Caco-2 (cell line): ENCODE results near the gene MAD1L1. TPM values are rescaled to one million over a fixed set of nuclear protein-coding genes. Genes with fewer than 3 reads are reported as not detected.

Experiments used
- BruUV-seq: library from RNA; stranded (reverse); fragments of 400-500 nt; replicated peaks from 2 replicates; lab custom pipeline; 2021; lab: Mats Ljungman, UMichigan
- CTCF ChIA-PET: fragments of 300-600 bp; sonication (Branson Sonifier 250); formaldehyde crosslinking; loops from one replicate; lab custom pipeline; 2022; ENCODE audit warnings: antibody characterized with exemption; lab: Charles Lee
- POLR2A ChIA-PET: fragments of 300-600 bp; sonication (Branson Sonifier 250); formaldehyde crosslinking; loops from one replicate; lab custom pipeline; 2022; ENCODE audit warnings: antibody characterized with exemption; lab: Charles Lee
- DNase-seq, 2 experiments: peaks; one replicate each; pipeline versions ENCODE4 v3.0.0 to v3.0.0-alpha.2; 2020 to 2022
- H3K27me3 ChIP-seq: replicated peaks from 2 replicates; pipeline ENCODE4 v1.6.0; 2011; ENCODE audit warnings: low read length; ENCODE audit not compliant: control insufficient read depth, insufficient read depth
- H3K36me3 ChIP-seq: 2 replicates; pipeline ENCODE4 v1.5.1; 2011; ENCODE audit warnings: low read length; ENCODE audit not compliant: control insufficient read depth, insufficient read depth
- H3K4me1 ChIP-seq: fragments of 250-450 bp; sonication (Bioruptor Pico); 2 replicates; pipeline ENCODE4 v1.5.1; 2020; ENCODE audit warnings: mild to moderate bottlenecking
- H3K4me3 ChIP-seq: 2 replicates; pipeline ENCODE4 v1.5.1; 2011; ENCODE audit warnings: low read depth, mild to moderate bottlenecking, control low read depth, low read length
- H3K9me3 ChIP-seq: fragments of 250-450 bp; sonication (Bioruptor Pico); 2 replicates; pipeline ENCODE4 v1.5.1; 2020; ENCODE audit warnings: mild to moderate bottlenecking, moderate library complexity
- H3K27ac Mint-ChIP-seq: one replicate; pipeline ENCODE4 v1.8.0; 2022; ENCODE audit warnings: mixed read lengths; ENCODE audit not compliant: unreplicated experiment
- H3K27me3 Mint-ChIP-seq: one replicate; pipeline ENCODE4 v1.8.0; 2022; ENCODE audit warnings: mixed read lengths; ENCODE audit not compliant: insufficient read depth, unreplicated experiment
- H3K36me3 Mint-ChIP-seq: one replicate; pipeline ENCODE4 v1.8.0; 2022; ENCODE audit warnings: mild to moderate bottlenecking, mixed read lengths; ENCODE audit not compliant: insufficient read depth, unreplicated experiment
- H3K4me1 Mint-ChIP-seq: one replicate; pipeline ENCODE4 v1.8.0; 2022; ENCODE audit warnings: low read depth, mixed read lengths; ENCODE audit not compliant: unreplicated experiment
- H3K4me3 Mint-ChIP-seq: one replicate; pipeline ENCODE4 v1.8.0; 2022; ENCODE audit warnings: mild to moderate bottlenecking, moderate library complexity, mixed read lengths; ENCODE audit not compliant: unreplicated experiment
- H3K9me3 Mint-ChIP-seq: one replicate; pipeline ENCODE4 v1.8.0; 2022; ENCODE audit warnings: mixed read lengths; ENCODE audit not compliant: unreplicated experiment
- intact Hi-C: fragments of 100-400 bp; cut with micrococcal nuclease; formaldehyde crosslinking; loops from one replicate; pipeline ENCODE4 v1.10.0; 2022; ENCODE audit not compliant: unreplicated experiment
- total RNA-seq: library from RNA; stranded (reverse); gene quantifications from 2 replicates; pipeline ENCODE4 v1.2.3, GENCODE V29; 2022
- TF ChIP-seq, protein P1 (sequence below), 2 experiments: fragments of 200-600 bp in 1 of 2; IDR thresholded peaks; 1 replicate in 1 of 2; 2 replicates in 1 of 2; pipeline versions ENCODE4 v1.5.1 to v1.8.0; 2011 to 2022; ENCODE audit warnings: antibody characterized with exemption in 1 of 2, control low read depth in 1 of 2, inconsistent platforms in 1 of 2, low read depth in 1 of 2, low read length in 1 of 2, mild to moderate bottlenecking in 1 of 2, moderate library complexity in 1 of 2; ENCODE audit not compliant: insufficient read depth in 1 of 2, severe bottlenecking in 1 of 2, unreplicated experiment in 1 of 2

MAD1L1 gene
- total RNA-seq, 1 experiment from 2014 or later = 58.6 TPM

GRCh38 chr7:2087744-2088143 is 145.0 kb downstream of the MAD1L1 start:
- H3K4me3 ChIP-seq = no peak overlapping the region
- H3K36me3 Mint-ChIP-seq = peaks cover 24% of the 10 kb centered on the region
- DNase-seq = no peak
- no peaks in the 10 kb centered on the region for H3K27me3 Mint-ChIP-seq
- H3K27me3 ChIP-seq = no peaks in the 10 kb centered on the region
- POLR2A ChIA-PET = no interaction called here
- CTCF ChIA-PET = no interaction called here
- BruUV-seq = no TSS peak
- no peak overlapping the region for H3K4me3 Mint-ChIP-seq
- H3K36me3 ChIP-seq = no peaks in the 10 kb centered on the region
- H3K9me3 ChIP-seq = no peaks in the 10 kb centered on the region
- H3K9me3 Mint-ChIP-seq = no peaks in the 10 kb centered on the region
- H3K27ac Mint-ChIP-seq = no peak overlapping the region
- TF ChIP-seq, protein P1, sequence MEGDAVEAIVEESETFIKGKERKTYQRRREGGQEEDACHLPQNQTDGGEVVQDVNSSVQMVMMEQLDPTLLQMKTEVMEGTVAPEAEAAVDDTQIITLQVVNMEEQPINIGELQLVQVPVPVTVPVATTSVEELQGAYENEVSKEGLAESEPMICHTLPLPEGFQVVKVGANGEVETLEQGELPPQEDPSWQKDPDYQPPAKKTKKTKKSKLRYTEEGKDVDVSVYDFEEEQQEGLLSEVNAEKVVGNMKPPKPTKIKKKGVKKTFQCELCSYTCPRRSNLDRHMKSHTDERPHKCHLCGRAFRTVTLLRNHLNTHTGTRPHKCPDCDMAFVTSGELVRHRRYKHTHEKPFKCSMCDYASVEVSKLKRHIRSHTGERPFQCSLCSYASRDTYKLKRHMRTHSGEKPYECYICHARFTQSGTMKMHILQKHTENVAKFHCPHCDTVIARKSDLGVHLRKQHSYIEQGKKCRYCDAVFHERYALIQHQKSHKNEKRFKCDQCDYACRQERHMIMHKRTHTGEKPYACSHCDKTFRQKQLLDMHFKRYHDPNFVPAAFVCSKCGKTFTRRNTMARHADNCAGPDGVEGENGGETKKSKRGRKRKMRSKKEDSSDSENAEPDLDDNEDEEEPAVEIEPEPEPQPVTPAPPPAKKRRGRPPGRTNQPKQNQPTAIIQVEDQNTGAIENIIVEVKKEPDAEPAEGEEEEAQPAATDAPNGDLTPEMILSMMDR (IDR thresholded peaks at IDR 0.05; ENCODE audit: insufficient read depth in 1 of 2, low read depth in 1 of 2, low read length in 1 of 2, severe bottlenecking in 1 of 2, unreplicated experiment in 1 of 2) = no peak
- intact Hi-C loops = no loop called here
- no peaks in the 10 kb centered on the region for H3K4me1 Mint-ChIP-seq
- H3K4me1 ChIP-seq = no peaks in the 10 kb centered on the region

- Mint-ChIP-seq H3K36me3 (peaks cover 9% of the 10 kb centered on the region), H3K4me1 (no peaks in the 10 kb centered on the region), H3K27ac (no peak overlapping the region), H3K4me3 (no peak overlapping the region), H3K27me3 (no peaks in the 10 kb centered on the region), H3K9me3 (no peaks in the 10 kb centered on the region)
- no peak for DNase-seq
- H3K4me3 ChIP-seq = no peak overlapping the region
- no peaks in the 10 kb centered on the region for H3K9me3 ChIP-seq
- ChIA-PET CTCF (no interaction called here), POLR2A (no interaction called here)
- H3K27me3 ChIP-seq = no peaks in the 10 kb centered on the region
- H3K4me1 ChIP-seq = no peaks in the 10 kb centered on the region
- intact Hi-C loops = no loop called here
- H3K36me3 ChIP-seq = no peaks in the 10 kb centered on the region
- TF ChIP-seq, protein P1 (IDR thresholded peaks at IDR 0.05; ENCODE audit: insufficient read depth in 1 of 2, low read depth in 1 of 2, low read length in 1 of 2, severe bottlenecking in 1 of 2, unreplicated experiment in 1 of 2) = no peak
- BruUV-seq = no TSS peak
These were observed 146.5 kb downstream of the MAD1L1 start for GRCh38 chr7:2086229-2086628.

GRCh38 chr7:2085804-2086203 is 146.9 kb downstream of the MAD1L1 start:
- ChIA-PET CTCF (no interaction called here), POLR2A (no interaction called here)
- Mint-ChIP-seq H3K4me3 (no peak overlapping the region), H3K27me3 (no peaks in the 10 kb centered on the region), H3K27ac (no peak overlapping the region), H3K9me3 (no peaks in the 10 kb centered on the region), H3K4me1 (no peaks in the 10 kb centered on the region), H3K36me3 (peaks cover 6% of the 10 kb centered on the region)
- Histone ChIP-seq H3K27me3 (no peaks in the 10 kb centered on the region), H3K9me3 (no peaks in the 10 kb centered on the region), H3K4me1 (no peaks in the 10 kb centered on the region), H3K4me3 (no peak overlapping the region), H3K36me3 (no peaks in the 10 kb centered on the region)
- TF ChIP-seq, protein P1 (IDR thresholded peaks at IDR 0.05; ENCODE audit: insufficient read depth in 1 of 2, low read depth in 1 of 2, low read length in 1 of 2, severe bottlenecking in 1 of 2, unreplicated experiment in 1 of 2) = no peak
- intact Hi-C loops = no loop called here
- no peak for DNase-seq
- no TSS peak for BruUV-seq
